ENCODE data around the gene ZNF426. TPM values are rescaled to one million over a fixed set of nuclear protein-coding genes. Genes with fewer than 3 reads are reported as not detected.

Gene ZNF426
- total RNA-seq, 4 donors from 2014 or later = 4.6 to 15.7 (median 9.5) TPM

GRCh38 chr19:9498183-9498902 lies 40.1 kb downstream of the ZNF426 start, which contains the start of gene ZNF560:
Gene ZNF560 (minus strand): TSS chr19:9498616. CDS start chr19:9475313, 23,303 bp downstream.
- WGBS, 2 donors = 6% methylated on average over 44 of the region's 44 CpGs
- DNase-seq (ENCODE audit: low spot score in 2 of 2) = no peak
- TF ChIP-seq, protein P1, sequence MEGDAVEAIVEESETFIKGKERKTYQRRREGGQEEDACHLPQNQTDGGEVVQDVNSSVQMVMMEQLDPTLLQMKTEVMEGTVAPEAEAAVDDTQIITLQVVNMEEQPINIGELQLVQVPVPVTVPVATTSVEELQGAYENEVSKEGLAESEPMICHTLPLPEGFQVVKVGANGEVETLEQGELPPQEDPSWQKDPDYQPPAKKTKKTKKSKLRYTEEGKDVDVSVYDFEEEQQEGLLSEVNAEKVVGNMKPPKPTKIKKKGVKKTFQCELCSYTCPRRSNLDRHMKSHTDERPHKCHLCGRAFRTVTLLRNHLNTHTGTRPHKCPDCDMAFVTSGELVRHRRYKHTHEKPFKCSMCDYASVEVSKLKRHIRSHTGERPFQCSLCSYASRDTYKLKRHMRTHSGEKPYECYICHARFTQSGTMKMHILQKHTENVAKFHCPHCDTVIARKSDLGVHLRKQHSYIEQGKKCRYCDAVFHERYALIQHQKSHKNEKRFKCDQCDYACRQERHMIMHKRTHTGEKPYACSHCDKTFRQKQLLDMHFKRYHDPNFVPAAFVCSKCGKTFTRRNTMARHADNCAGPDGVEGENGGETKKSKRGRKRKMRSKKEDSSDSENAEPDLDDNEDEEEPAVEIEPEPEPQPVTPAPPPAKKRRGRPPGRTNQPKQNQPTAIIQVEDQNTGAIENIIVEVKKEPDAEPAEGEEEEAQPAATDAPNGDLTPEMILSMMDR (IDR thresholded peaks at IDR 0.05) = no peak
- no peak for TF ChIP-seq POLR2A (IDR thresholded peaks at IDR 0.05)
- H3K4me3 ChIP-seq (ENCODE audit: low read depth, poor library complexity, severe bottlenecking) = no peak within 1 kb of the TSS
- intact Hi-C loops (cut with DNase I; ENCODE audit: low total_unique reads) = no loop called here

DNA sequence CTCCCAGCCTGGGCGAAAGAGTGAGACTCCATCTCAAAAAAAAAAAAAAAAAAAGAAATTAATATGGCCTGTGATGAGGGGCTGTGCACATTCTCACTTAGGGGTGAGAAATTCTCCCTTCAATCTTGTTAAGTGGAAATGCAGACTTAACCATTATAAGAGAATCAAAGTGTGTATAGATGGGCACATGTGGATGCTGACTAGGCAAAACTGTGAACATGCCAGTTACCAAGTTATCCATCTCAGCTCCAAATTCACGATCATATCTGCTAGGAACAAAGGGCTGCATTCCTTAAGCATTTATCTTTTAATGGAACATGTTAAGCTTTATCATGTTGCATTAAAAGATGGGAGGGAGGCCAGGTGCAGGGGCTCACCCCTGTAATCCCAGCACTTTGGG lies 44.3 kb downstream of the ZNF426 start:
- TF ChIP-seq POLR2A (IDR thresholded peaks at IDR 0.05) = no peak
- TF ChIP-seq, protein P1 (IDR thresholded peaks at IDR 0.05) = no peak
- 87 to 89% methylated on average over 2 of the region's 2 CpGs for WGBS, 2 donors
- intact Hi-C loops (cut with DNase I; ENCODE audit: low total_unique reads) = no loop called here
- no peak for DNase-seq (ENCODE audit: low spot score in 2 of 2)
- H3K4me3 ChIP-seq (ENCODE audit: low read depth, poor library complexity, severe bottlenecking) = no peak overlapping the region

DNA sequence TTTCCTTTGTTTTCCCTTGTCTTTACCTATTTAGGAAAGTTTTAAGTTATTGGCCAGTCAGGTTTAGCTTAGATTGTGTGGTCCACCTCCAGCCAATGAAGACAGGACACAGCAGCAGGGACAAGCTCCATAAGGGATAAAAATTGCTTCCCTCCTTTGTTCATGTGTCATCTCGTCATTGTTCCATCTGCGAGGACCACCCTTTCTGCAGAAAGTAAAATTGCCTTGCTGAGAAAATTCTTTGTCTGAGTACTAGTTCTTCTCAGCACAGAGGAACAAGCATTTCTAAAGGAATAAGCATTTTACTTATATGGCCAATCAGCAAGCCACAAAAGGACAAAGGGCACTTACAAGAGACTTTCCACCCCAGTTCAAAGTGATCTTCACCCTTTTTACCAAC lies 51.4 kb downstream of the ZNF426 start:
- no peak overlapping the region for H3K4me3 ChIP-seq (ENCODE audit: low read depth, poor library complexity, severe bottlenecking)
- intact Hi-C loops (cut with DNase I; ENCODE audit: low total_unique reads) = no loop called here
- WGBS, 2 donors = 95 to 96% methylated on average over 2 of the region's 2 CpGs
- no peak for DNase-seq (ENCODE audit: low spot score in 2 of 2)
- TF ChIP-seq, protein P1 (IDR thresholded peaks at IDR 0.05) = no peak
- TF ChIP-seq POLR2A (IDR thresholded peaks at IDR 0.05) = no peak

- WGBS, 2 donors = 79 to 80% methylated on average over 2 of the region's 2 CpGs
- DNase-seq (ENCODE audit: low spot score in 2 of 2) = no peak
- no peak overlapping the region for H3K4me3 ChIP-seq (ENCODE audit: low read depth, poor library complexity, severe bottlenecking)
- no peak for TF ChIP-seq POLR2A (IDR thresholded peaks at IDR 0.05)
- TF ChIP-seq, protein P1 (IDR thresholded peaks at IDR 0.05) = no peak
- intact Hi-C loops (cut with DNase I; ENCODE audit: low total_unique reads) = no loop called here
Measured at GRCh38 chr19:9485140-9485539, 53.3 kb downstream of the ZNF426 start.

DNA sequence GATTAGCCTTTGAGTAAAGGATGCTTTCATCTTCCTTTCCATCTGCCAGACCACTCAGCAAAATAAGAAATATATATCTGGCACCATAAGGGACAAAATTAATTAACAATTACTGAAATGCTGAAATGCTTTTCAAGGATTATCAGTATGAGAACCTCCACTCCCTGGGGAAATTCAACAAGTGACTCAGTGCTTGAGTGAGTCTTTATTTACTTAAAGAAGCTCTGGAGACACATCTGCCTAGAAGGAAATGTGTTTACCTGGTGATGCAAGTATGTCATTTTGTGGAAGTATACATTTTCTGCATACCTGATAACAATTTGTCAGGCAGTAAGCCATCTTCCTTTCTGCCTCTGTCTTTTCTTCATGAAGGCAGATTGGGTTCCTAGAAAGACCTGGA lies 63.5 kb downstream of the ZNF426 start:
- H3K4me3 ChIP-seq (ENCODE audit: low read depth, poor library complexity, severe bottlenecking) = no peak overlapping the region
- TF ChIP-seq, protein P1 (IDR thresholded peaks at IDR 0.05) = no peak
- no peak for TF ChIP-seq POLR2A (IDR thresholded peaks at IDR 0.05)
- DNase-seq (ENCODE audit: low spot score in 2 of 2) = no peak
- intact Hi-C loops (cut with DNase I; ENCODE audit: low total_unique reads) = no loop called here

Other genes starting within 250 kb of the ZNF426 start
- gene ZNF699, start 228.8 kb downstream of the ZNF426 start, total RNA-seq = 10 to 100 TPM; 12.9 to 19.2 (median 16.1) TPM
- gene ZNF559, start 214.5 kb downstream of the ZNF426 start, total RNA-seq = 10 to 100 TPM in 2 of 4 donors, 1 to 10 TPM in 2; 3.6 to 12.8 (median 9.2) TPM
- gene ZNF177, start 175.6 kb downstream of the ZNF426 start, total RNA-seq = 1 to 10 TPM in 2 of 4 donors, under 1 TPM in 1, not detected in 1; 0.38 to 1.5 (median 1.1) TPM
- 10 to 100 TPM; 19.1 to 34.4 (median 29.8) TPM for gene ZNF266, start 103.1 kb downstream of the ZNF426 start, total RNA-seq
- gene ZNF560, start 40.0 kb downstream of the ZNF426 start, total RNA-seq = not detected
- gene ZNF121, start 45.9 kb upstream of the ZNF426 start, total RNA-seq = 10 to 100 TPM; 28.1 to 44.6 (median 31.2) TPM
- 10 to 100 TPM; 31.3 to 55.0 (median 40.7) TPM for gene ZNF561, start 82.6 kb upstream of the ZNF426 start, total RNA-seq
- gene ZNF562, start 136.5 kb upstream of the ZNF426 start, total RNA-seq = 10 to 100 TPM; 11.9 to 22.2 (median 14.0) TPM
- 10 to 100 TPM in 2 of 4 donors, 1 to 10 TPM in 2; 8.7 to 15.5 (median 10.4) TPM for gene ZNF846, start 230.1 kb upstream of the ZNF426 start, total RNA-seq

All from lower leg skin (tissue), 4 donors.